Cerebellar cortex (tissue), 1 donor: ENCODE results near the gene OR4E1.
"Not testable (repeated sequence)": the region's sequence is repeated elsewhere in the genome, so short reads cannot be mapped to it uniquely, and the experiment has no call there.

Experiments
- DNase-seq: peaks from one replicate; pipeline ENCODE4 v3.0.0-alpha.2; 2015; ENCODE audit warnings: low spot score

The OR4E1 gene, protein sequence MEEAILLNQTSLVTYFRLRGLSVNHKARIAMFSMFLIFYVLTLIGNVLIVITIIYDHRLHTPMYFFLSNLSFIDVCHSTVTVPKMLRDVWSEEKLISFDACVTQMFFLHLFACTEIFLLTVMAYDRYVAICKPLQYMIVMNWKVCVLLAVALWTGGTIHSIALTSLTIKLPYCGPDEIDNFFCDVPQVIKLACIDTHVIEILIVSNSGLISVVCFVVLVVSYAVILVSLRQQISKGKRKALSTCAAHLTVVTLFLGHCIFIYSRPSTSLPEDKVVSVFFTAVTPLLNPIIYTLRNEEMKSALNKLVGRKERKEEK

DNA sequence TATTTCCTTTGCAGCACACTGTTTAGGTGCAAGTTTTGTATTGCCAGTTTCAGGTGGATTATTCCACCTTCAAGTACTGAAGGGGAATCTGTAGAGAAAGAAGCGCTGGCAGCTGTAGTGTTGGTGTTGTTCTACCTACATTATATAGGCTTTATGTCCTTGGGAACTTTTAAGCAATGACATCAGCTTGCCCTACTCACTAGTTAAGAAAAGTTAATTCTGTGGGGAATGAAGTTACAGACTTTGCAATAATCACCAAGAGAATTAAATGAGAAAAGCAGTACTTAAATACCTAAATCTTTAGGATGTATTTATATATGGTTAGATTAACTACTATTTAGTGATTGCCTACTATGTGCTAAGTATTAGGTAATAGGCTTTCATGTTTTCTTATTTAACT, at the start of gene OR4E1:
Gene OR4E1, minus strand, starts transcription at position 101 of the 400 bp plus-strand sequence. CDS start 2,883 bp downstream, outside the sequence.
- no peak for DNase-seq

DNA sequence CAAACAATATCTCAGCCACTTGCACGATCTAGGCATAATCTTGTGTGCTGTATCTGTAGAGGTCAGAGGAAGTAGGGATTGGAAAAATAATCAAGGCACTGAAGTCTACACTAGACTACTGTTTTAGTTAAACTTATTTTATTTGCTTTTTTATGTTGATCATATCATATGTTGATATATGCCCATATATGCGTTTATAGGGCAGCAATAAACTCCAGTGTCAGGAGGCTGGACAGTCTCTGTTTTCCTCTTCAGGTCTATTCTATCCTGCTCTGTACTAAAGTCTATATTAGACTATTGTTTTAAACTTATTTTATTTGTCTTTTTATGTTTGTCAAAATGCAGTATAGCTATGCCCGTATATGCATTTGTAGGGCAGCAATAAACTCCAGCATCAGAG, 47.9 kb upstream of the OR4E1 start:
- DNase-seq = no peak

DNA sequence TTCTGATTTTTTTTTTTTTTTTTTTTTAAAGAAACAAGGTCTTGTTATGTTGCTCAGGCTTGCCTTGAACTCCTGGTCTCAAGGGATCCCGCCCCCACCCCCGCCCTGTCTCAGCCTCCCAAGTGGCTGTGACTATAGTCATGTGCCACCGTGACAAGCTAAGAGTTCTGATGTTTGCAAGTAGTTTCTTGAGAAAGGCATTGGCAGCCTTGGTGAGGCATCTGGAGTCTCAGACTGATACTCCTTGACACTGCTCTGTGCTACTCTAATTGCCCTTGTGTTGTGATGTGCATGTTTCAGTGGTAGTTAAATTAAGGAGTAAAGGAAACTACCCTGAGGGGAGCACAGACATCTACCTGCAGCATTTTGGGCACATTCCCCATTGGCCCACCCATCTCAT, 46.2 kb upstream of the OR4E1 start:
- DNase-seq = no peak

DNA sequence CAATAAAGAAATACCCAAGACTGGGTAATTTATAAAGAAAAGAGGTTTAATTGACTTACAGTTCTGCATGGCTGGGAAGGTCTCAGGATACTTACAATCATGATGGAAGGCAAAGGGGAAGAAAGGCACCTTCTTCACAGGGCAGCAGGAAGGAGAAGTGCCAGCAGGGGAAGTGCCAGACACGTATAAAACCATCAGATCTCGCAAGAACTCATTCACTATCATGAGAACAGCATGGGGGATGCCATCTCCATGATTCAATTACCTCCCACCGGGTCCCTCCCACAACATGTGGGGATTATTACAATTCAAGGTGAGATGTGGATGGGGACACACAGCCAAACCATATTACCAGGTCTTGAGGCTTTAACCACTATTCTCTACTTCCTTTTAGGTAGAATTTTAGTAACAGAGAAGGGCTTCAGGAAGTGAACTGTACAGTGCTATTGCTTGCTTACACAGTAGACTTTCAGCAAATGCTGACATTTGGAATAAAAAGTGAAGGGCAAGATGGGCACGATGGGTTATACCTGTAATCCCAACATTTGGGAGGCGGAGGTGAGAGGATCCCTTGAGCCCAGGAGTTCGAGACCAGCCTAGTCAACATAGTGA, 40.8 kb upstream of the OR4E1 start:
- DNase-seq = no peak

DNA sequence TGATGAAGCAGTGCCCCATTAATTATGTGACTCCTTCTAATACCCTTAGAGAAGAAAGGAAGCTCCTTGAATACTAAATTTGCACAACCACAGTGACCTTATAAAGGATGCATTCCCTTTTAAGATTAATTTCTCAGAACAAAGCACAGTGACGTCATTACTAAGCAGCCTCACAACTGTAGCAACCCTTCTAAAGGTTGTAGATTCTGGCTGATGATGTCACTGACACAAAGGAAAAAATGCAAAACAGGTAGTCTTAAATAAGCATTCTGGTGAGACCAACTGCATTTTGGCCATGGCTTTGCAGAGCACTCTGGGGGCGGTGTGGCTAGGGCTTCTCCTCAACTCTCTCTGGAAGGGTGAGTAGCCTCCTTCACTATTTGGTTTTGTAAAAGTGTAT, 38.4 kb upstream of the OR4E1 start:
- DNase-seq = no peak

DNA sequence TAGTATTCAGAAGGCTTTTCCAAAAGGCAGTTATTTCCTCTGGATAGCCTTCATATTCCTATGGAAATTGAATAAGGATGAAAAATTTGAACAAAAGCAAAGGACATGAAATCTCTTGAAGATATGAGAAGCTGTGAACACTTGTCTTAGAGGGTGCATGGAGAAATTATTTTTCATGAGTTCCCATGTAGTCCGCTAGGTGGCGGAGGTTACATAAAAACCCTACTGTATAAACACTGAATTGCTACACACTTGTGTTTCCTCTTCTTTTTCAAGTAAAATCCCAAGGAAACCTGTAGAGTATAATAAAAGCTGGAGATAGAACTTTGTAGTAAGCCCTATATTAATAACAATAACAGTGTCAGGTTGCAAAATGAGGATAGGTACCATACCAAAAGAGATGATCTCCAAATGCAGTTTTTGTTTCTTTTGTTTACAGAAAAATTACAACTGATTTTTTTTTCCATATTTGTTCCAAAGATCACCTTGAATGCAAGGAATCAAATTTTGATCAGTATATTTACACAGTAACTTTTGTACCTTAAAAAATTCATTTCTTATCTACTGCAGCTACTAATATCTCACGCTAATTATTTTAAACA, 37.8 kb upstream of the OR4E1 start:
- peak; percentile 43 for DNase-seq

DNA sequence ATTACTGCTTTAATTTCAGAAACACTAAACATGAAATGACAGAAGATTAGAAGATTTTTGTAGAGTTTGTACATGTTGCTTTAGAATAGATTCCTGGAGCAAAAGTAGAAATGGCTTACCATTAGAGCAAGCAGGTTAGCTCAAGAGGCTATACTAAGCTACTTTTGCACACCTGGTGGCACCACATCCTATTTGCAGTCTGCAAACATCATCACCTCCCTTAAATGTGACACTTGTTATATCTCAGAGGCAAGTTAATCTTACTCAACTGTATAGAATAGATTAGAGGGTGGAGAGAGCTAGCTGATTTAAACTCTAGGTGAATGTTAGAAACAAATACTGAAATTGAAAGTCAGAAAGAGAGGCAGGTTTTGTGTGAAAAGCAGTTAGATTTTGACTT, 30.7 kb upstream of the OR4E1 start:
- no peak for DNase-seq

DNA sequence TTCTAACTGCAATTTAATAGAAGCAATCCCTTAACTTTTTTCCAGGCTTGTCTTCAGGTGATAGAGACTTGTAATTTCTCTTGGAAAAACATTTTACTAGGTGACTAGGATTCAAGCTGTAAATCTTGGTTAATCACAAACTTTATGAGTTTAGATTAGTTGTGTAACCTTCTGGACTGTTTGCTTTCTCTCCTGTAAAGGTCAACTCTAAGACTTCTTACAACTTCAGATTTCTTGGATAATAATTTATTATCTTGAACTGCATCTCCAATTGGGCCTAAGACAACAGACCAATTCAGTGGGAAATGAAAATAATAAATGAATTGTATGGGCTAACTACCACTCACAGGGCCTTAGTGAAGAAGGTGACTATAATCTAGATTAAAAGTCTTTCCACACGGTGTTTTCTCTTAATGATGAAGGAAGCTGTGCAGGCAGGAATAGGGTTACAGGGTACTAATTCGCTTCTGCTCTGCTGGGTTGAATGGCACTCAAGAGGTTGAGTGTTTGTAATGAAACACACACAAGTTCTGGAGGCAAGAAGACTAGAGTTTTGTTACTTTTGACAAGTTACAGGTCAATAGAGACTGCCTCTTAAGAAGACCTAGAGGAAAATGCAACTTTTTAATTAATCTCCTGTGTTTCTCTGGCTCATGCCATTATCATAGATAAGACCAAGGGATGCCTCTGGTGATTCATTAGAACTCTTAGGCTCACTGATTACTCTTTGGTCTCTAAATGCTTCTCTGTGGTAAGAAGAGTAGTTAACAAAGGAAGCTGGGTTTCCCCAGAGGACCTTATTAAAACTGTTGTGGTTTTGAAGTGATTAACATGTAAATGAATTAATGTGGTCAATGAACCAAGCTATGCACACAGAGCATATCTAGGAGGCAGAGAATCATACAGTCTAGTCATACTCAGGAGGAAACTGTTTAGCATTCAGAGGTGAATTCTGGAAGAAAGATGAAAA, 30.0 kb upstream of the OR4E1 start:
- no peak for DNase-seq

DNA sequence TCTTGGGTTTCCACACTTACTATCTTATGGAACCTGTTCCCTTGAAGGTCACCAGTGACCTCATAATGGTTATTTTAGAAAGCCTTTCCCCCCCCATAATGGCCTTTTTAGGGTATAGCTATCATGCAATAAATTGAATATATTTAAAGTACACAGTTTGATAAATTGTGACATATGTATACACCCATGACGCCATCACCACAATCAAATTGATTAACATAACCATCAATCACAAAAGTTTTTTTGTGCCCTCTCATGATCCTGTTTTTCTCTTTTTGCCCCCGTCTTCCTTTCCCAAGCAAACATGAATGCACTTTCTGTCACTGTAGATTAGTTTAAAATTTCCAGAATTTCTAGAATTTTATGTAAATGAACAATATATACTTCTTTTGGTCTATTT, 28.7 kb upstream of the OR4E1 start:
- no peak for DNase-seq

DNA sequence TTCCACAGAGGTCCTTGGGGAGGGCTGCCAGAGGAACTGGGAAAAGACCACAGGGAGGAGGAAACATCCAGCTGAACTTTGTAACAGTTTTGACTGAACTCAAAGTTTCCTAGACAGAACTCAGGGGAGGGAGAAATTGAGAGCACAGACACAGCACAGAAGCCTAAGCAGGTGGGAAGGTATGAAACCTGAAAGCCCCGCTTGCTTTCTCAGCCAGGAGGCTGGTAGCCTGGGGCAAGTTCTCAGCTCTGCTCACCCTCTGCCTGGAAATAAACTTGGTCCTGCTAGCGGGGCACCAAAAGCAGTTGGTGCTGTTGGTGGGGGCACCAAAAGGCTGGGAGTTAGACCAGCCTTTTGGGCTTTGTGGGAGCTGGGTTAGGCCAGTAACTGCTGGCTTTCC, 25.9 kb upstream of the OR4E1 start:
- no peak for DNase-seq

DNA sequence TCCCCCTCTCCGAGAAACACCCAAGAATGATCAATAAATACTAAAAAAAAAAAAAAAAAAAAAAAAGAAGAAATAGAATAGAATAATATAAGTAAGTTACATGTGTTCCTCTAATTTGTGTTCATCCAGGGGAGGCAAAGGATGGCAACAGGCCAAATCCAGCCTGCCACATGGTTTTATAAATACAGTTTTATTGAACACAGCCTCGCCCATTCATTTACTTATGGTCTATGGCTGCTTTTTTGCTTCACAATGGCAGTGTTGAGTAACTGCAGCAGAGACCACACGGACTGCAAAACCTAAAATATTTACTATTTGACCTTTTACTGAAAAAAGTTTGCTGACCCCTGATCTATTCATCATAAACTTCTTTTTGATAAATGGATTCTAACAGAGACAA, 24.9 kb upstream of the OR4E1 start:
- not testable (repeated sequence) for DNase-seq

DNA sequence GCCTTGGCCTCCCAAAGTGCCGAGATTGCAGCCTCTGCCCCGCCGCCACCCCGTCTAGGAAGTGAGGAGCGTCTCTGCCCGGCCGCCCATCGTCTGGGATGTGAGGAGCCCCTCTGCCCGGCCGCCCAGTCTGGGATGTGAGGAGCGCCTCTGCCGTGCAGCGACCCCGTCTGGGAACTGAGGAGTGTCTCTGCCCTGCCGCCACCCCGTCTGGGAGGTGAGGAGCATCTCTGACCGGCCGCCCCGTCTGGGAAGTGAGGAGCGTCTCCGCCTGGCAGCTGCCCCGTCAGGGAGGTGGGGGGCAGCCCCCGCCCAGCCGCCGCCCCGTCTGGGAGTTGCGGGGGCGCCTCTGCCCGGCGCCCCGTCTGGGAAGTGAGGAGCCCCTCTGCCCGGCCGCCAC, 24.0 kb upstream of the OR4E1 start:
- DNase-seq = not testable (repeated sequence)

DNA sequence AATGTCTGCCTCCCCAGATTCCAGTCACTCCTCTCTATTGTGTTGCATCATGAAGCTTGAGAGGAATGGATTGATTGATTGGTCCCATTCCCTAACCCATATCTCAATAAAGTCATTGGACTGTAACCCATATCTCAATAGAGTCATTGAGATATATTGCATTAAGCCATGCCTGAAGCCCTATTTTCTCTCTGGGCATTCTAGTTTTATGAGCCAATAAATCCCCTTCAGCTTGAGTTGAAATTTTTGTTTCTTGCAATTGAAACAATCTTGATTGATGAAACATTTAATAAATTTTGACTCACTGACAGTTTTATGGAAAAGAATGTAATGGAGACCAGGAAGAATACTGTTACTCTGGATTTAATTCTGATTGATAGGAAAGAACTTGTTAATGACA, 20.8 kb upstream of the OR4E1 start:
- no peak for DNase-seq

DNA sequence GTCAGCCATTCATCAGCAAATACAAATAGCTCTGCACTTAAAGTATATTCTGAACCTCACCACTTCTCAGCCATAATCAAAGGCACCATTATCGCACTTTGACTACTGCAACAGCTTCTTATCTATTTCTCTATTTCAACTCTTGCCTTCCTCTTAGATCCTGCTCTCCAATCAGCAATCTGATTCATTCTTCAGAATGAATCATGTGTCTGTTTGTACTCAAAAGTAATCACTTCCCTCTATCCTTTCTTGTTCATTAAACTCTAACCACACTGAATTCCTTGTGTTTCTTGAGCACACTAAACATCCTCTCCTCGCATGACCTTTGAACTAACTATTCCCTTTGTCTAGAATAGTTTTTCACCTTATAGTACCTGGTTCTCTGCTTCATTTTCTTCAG, 12.8 kb upstream of the OR4E1 start:
- DNase-seq = no peak

DNA sequence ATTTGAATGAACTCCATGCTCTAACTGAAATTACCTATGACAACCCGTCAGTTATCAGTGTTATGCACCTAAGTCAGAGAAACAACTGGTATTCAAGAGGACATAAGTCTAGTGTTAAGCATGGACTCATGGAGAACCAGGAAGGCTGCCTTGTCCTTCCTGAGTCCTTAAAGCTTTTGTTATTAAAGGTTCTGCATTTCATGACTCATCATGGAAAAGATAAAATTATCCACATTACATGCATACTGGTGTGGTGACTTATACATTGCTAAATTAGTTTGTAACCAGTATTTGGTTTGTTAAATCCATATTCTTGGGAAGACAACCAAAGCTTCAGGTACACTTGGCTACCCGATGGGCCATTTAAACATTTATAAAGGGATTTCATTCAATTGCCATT, 6.5 kb upstream of the OR4E1 start:
- DNase-seq = no peak

DNA sequence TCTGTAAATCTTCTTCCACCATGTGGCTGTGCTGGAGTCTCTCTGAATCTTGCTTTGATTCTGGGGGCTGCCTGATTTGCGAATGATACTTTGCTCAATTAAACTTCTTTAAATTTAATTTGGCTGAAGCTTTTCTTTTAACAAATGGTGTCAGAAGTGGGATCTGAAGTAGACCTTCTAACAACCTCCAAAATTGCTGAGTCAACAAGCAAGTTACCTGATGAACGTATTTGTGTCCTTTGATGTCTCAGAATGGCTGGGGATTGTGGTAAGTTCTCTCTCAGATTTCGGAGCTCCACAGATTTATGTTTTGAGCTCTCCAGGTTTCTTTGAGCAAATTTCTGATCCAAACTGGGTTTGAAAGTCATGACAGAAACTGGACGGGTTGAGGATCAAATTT, 1.9 kb upstream of the OR4E1 start:
- no peak for DNase-seq

DNA sequence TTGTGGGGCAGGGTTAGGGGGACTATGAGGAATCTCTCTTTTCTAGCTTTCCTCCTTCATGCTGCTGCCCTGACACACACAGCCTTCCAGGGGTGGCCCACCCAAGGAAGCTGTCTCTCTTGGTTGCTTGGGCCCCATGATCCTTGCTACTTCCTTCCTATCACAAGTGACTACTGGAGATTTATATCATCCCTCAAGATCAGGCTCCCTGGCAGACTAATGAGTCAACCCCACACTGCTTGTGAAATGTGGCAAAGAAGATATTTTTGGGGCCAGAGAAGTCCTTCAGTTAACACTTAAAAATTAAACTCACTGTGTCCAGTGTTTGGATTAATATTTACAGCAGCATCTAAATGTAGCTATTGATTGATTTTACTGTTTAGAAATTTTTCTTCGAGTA, 1.5 kb downstream of the OR4E1 start:
- DNase-seq = no peak

DNA sequence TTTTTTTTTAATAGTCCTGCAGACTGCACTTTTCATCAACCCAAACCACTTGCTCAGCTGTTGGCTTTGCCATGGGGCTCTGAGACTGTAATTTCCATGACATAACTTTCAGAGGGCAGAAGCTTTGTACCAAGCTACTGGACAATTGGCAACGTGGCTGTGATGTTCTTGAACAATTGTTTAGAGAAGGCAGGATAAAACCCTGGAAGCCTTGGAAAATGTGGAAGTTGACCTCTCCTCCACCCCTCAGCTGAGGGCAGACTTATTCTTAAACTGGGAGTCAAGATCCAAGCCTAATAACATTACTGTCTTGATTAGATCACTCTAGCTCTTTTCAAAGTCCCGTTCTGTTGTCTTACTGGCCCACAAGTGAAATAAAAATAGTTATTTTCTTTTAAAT, 2.2 kb downstream of the OR4E1 start:
- DNase-seq = no peak

DNA sequence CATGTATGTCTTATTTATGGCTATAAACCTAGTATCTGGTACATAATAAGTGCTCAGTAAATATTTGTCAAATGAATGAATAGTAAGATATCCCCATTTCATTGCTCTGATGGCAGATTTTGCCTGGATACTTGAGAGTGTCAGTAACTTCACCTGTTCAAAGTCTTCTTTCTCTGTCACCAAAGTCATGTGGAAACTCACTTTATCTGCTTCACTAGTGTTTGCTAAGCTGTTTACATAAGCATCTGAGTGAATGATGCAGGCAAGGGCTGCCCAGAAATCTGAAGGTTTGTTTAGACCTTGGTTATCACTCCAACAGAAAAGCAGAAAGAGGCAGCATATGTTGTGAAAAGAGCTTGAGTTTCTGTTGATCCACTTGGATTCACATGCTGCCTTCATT, 4.3 kb downstream of the OR4E1 start:
- no peak for DNase-seq

DNA sequence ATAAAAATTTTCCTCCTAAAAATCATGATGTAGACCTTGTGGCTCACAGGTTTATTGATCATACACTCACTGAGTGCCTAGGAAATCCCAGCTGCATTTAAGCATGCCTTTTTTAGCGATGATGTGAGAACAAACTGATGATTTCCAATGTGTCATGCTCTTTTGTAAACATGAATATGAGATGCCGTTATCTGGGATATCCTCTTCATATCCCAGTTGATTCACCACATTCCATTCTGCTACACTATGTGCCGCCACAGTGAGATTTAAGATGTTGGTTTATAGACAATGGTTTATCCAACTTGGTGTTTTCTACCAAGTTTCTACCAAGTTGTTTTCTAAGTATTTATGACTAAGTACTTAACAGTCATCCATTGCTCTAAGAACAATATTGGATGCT, 5.2 kb downstream of the OR4E1 start:
- DNase-seq = no peak

DNA sequence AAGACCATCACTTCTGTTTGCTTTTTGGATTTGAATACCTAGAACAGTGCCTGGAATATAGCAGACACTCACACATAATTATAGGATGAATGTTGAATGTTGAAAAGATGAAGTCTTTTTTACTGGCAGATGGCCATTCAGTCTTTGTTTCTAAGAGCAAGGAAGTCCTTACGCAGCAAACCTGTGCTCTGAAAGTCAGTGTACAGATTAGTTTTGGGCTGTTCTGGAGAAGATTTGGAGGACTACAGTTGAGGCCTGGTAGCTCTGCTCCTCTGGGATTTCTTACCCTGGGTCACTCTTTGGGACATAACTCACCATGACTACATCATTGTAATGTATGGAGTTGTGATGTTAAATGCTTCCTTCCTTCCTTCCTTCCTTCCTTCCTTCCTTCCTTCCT, 16.6 kb downstream of the OR4E1 start:
- DNase-seq = no peak

DNA sequence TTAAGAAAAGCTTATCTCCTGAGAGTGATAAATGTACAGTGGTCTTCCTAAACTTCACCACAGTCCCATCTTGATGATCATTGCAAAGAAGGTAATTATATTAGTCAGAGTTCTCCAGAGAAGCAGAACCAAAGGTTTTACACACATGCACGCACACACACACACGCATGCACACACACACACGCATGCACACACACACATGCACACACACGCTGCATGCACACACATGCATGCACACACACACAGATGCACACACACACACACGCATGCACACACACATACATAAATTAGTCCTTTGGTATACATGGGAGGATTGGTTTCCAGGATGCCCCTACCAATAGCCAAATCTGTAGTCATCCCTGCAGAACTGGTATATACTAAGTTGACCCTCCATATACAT, 19.4 kb downstream of the OR4E1 start:
- DNase-seq = no peak
